SW 1271 (cell line): ENCODE measurements around the gene SEPTIN10.
"Not testable (repeated sequence)": the region's sequence is repeated elsewhere in the genome, so short reads cannot be mapped to it uniquely, and the experiment has no call there.

ENCODE experiments used
- DNase-seq, 2 experiments: peaks; one replicate each; lab custom pipeline; 2025; lab: John Stamatoyannopoulos, UW

Gene SEPTIN10

GRCh38 chr2:109602617-109603188 lies 11.1 kb downstream of the SEPTIN10 start:
- no peak for DNase-seq

- no peak for DNase-seq
These were observed 12.0 kb downstream of the SEPTIN10 start for GRCh38 chr2:109601783-109602182.

GRCh38 chr2:109597283-109597682 lies 16.5 kb downstream of the SEPTIN10 start:
- no peak for DNase-seq

- DNase-seq, result no peak
These were observed 18.1 kb downstream of the SEPTIN10 start for GRCh38 chr2:109595644-109596043.

GRCh38 chr2:109594246-109594885 lies 19.4 kb downstream of the SEPTIN10 start:
- no peak for DNase-seq

GRCh38 chr2:109592905-109593304 lies 20.9 kb downstream of the SEPTIN10 start:
- no peak for DNase-seq

- DNase-seq, result no peak
These were observed 22.6 kb downstream of the SEPTIN10 start for GRCh38 chr2:109591206-109591605.

GRCh38 chr2:109586687-109587086 lies 27.1 kb downstream of the SEPTIN10 start:
- DNase-seq, result no peak

- no peak for DNase-seq
These were observed 30.6 kb downstream of the SEPTIN10 start for GRCh38 chr2:109582928-109583895.

GRCh38 chr2:109577630-109578029 lies 36.1 kb downstream of the SEPTIN10 start:
- DNase-seq, result not testable (repeated sequence)

- no peak for DNase-seq
These were observed 38.4 kb downstream of the SEPTIN10 start for GRCh38 chr2:109575373-109575772.

GRCh38 chr2:109563980-109564550 lies 49.7 kb downstream of the SEPTIN10 start:
- DNase-seq, result no peak

- no peak for DNase-seq
These were observed 50.5 kb downstream of the SEPTIN10 start for GRCh38 chr2:109563288-109563687.

- no peak for DNase-seq
These were observed 51.3 kb downstream of the SEPTIN10 start for GRCh38 chr2:109562421-109562820.

- DNase-seq, result peak; percentile 12 to 28
These were observed 53.5 kb downstream of the SEPTIN10 start for GRCh38 chr2:109560265-109560664.

GRCh38 chr2:109558076-109558882 lies 55.5 kb downstream of the SEPTIN10 start:
- DNase-seq, result peak; percentile 81 to 92

GRCh38 chr2:109557309-109557708 lies 56.5 kb downstream of the SEPTIN10 start:
- no peak for DNase-seq

GRCh38 chr2:109555346-109555900 lies 58.3 kb downstream of the SEPTIN10 start:
- no peak for DNase-seq

GRCh38 chr2:109554758-109555157 lies 59.0 kb downstream of the SEPTIN10 start:
- no peak for DNase-seq

- no peak for DNase-seq
These were observed 64.7 kb downstream of the SEPTIN10 start for GRCh38 chr2:109549016-109549590.

- no peak for DNase-seq
These were observed 66.5 kb downstream of the SEPTIN10 start for GRCh38 chr2:109547280-109547679.
